Neuronal stem cell (in vitro differentiated cells): ENCODE results near the gene MYO5A.
"Not testable (repeated sequence)": the region's sequence is repeated elsewhere in the genome, so short reads cannot be mapped to it uniquely, and the experiment has no call there.

Experiments
- DNase-seq: peaks from one replicate; pipeline ENCODE4 v3.0.0-alpha.2; 2013; ENCODE audit warnings: low spot score
- H2AFZ ChIP-seq: one replicate; pipeline ENCODE4 v1.6.1; 2013; ENCODE audit warnings: mild to moderate bottlenecking, low read length, inconsistent platforms
- H2AK5ac ChIP-seq: 2 replicates; pipeline ENCODE4 v1.6.1; 2013; ENCODE audit warnings: low read depth, mild to moderate bottlenecking, inconsistent platforms, low read length, moderate library complexity, mixed read lengths
- H2BK120ac ChIP-seq: 2 replicates; pipeline ENCODE4 v1.6.1; 2013; ENCODE audit warnings: low read depth, mild to moderate bottlenecking, inconsistent platforms, low read length, moderate library complexity, mixed read lengths
- H2BK12ac ChIP-seq: one replicate; pipeline ENCODE4 v1.6.1; 2013; ENCODE audit warnings: low read length, inconsistent platforms
- H2BK15ac ChIP-seq: 2 replicates; pipeline ENCODE4 v1.6.1; 2013; ENCODE audit warnings: mild to moderate bottlenecking, low read length, inconsistent platforms, mixed read lengths
- H2BK5ac ChIP-seq: one replicate; pipeline ENCODE4 v1.6.1; 2013; ENCODE audit warnings: inconsistent platforms, mild to moderate bottlenecking, low read length, moderate library complexity
- H3K14ac ChIP-seq: one replicate; pipeline ENCODE4 v1.6.1; 2013; ENCODE audit warnings: low read length, inconsistent platforms
- H3K18ac ChIP-seq: 2 replicates; pipeline ENCODE4 v1.6.1; 2013; ENCODE audit warnings: low read length, inconsistent platforms
- H3K23ac ChIP-seq: 2 replicates; pipeline ENCODE4 v1.6.1; 2013; ENCODE audit warnings: low read depth, mild to moderate bottlenecking, mixed read lengths, low read length, inconsistent platforms; ENCODE audit not compliant: poor library complexity
- H3K27ac ChIP-seq: replicated peaks from 3 replicates; pipeline ENCODE4 v1.5.1; 2013; ENCODE audit warnings: low read length, inconsistent platforms
- H3K27me3 ChIP-seq, 3 experiments: 2 replicates each; pipeline ENCODE4 v1.6.1; 2013; ENCODE audit warnings: low read length in 3 of 3, mild to moderate bottlenecking in 2 of 3, inconsistent platforms in 1 of 3, low read depth in 1 of 3, mixed read lengths in 1 of 3, moderate library complexity in 1 of 3; ENCODE audit not compliant: control insufficient read depth in 3 of 3, insufficient read depth in 3 of 3
- H3K36me3 ChIP-seq, 2 donors: replicated peaks in 1 of 2; 2 replicates each; pipeline ENCODE4 v1.6.1; 2013; ENCODE audit warnings: low read length in 2 of 2; ENCODE audit not compliant: control insufficient read depth in 2 of 2, insufficient read depth in 2 of 2
- H3K4ac ChIP-seq: 2 replicates; pipeline ENCODE4 v1.6.1; 2013; ENCODE audit warnings: inconsistent platforms, mild to moderate bottlenecking, low read length, moderate library complexity
- H3K4me1 ChIP-seq, 2 donors: 1 replicate in 1 of 2; 2 replicates in 1 of 2; pipeline ENCODE4 v1.6.1; 2013; ENCODE audit warnings: low read length in 2 of 2, low read depth in 1 of 2; ENCODE audit not compliant: control insufficient read depth in 2 of 2, insufficient read depth in 1 of 2
- H3K4me2 ChIP-seq: one replicate; pipeline ENCODE4 v1.6.1; 2013; ENCODE audit warnings: mild to moderate bottlenecking, low read length, inconsistent platforms; ENCODE audit not compliant: insufficient read depth, poor library complexity, severe bottlenecking
- H3K4me3 ChIP-seq, 2 donors: 2 replicates each; pipeline ENCODE4 v1.5.1; 2013; ENCODE audit warnings: low read length in 2 of 2, mild to moderate bottlenecking in 2 of 2, inconsistent platforms in 1 of 2, moderate library complexity in 1 of 2
- H3K79me1 ChIP-seq: one replicate; pipeline ENCODE4 v1.6.1; 2013; ENCODE audit warnings: low read depth, mild to moderate bottlenecking, inconsistent platforms, low read length, moderate library complexity
- H3K9ac ChIP-seq: one replicate; pipeline ENCODE4 v1.6.1; 2013; ENCODE audit warnings: mild to moderate bottlenecking, low read depth, low read length, inconsistent platforms; ENCODE audit not compliant: poor library complexity
- H3K9me3 ChIP-seq, 2 donors: replicated peaks in 1 of 2; 2 replicates each; pipeline versions ENCODE3 to v1.6.1; 2013; ENCODE audit warnings: low read length in 2 of 2, mild to moderate bottlenecking in 2 of 2, inconsistent platforms in 1 of 2, low read depth in 1 of 2, mixed read lengths in 1 of 2, moderate library complexity in 1 of 2; ENCODE audit not compliant: control insufficient read depth in 2 of 2, insufficient read depth in 1 of 2
- H4K8ac ChIP-seq: one replicate; pipeline ENCODE4 v1.6.1; 2013; ENCODE audit warnings: low read depth, mild to moderate bottlenecking, inconsistent platforms, low read length, moderate library complexity
- H4K91ac ChIP-seq: one replicate; pipeline ENCODE4 v1.6.1; 2013; ENCODE audit warnings: low read length, low read depth, mild to moderate bottlenecking, inconsistent platforms; ENCODE audit not compliant: poor library complexity
- WGBS, 2 donors: extraction: QIAGEN DNeasy Blood & Tissue Kit; methylation state at CpG; one replicate each; pipeline ENCODE4 v1.1.7; 2013; ENCODE audit warnings: missing lambda C conversion rate in 2 of 2, mixed read lengths in 1 of 2; ENCODE audit not compliant: insufficient read length in 2 of 2, insufficient replicate concordance in 1 of 2; ENCODE audit errors: extremely low coverage in 2 of 2; 5-methylcytosine and 5-hydroxymethylcytosine counted together

MYO5A gene

GRCh38 chr15:52514482-52514881 is 14.2 kb downstream of the MYO5A start:
- Histone ChIP-seq H2BK15ac (no peak overlapping the region), H2BK120ac (no peak overlapping the region), H3K27me3 (no peaks in the 10 kb centered on the region), H3K14ac (no peak overlapping the region), H3K9ac (peak overlapping the region; percentile 55), H3K4me3 (no peak overlapping the region), H3K18ac (peak overlapping the region; percentile 53), H2BK5ac (no peak overlapping the region), H3K4me1 (peaks cover 0 to 2% of the 10 kb centered on the region in 2 donors), H3K4ac (no peak overlapping the region), H3K23ac (no peak overlapping the region), H3K27ac (no peak overlapping the region), H2AFZ (no peak overlapping the region), H2AK5ac (no peak overlapping the region), H4K91ac (no peak overlapping the region), H3K4me2 (no peak overlapping the region), H3K9me3 (no peaks in the 10 kb centered on the region), H3K36me3 (no peaks in the 10 kb centered on the region), H3K79me1 (peaks cover 3% of the 10 kb centered on the region), H4K8ac (no peak overlapping the region), H2BK12ac (no peak overlapping the region)
- whole genome bisulfite sequencing, 2 donors: no CpG with 5 or more reads among the region's 1 CpG
- DNase-seq: no peak

GRCh38 chr15:52512869-52513268 is 15.8 kb downstream of the MYO5A start:
- H2AFZ ChIP-seq, H3K4me3 ChIP-seq, H2BK15ac ChIP-seq, H2BK12ac ChIP-seq, H2BK120ac ChIP-seq, H3K9ac ChIP-seq, H3K18ac ChIP-seq, H2BK5ac ChIP-seq, H4K8ac ChIP-seq, H3K14ac ChIP-seq, H3K4me2 ChIP-seq, H3K9me3 ChIP-seq, DNase-seq, H3K27me3 ChIP-seq, H3K4ac ChIP-seq, H3K4me1 ChIP-seq, H3K36me3 ChIP-seq, H3K23ac ChIP-seq, H2AK5ac ChIP-seq, H3K79me1 ChIP-seq, H3K27ac ChIP-seq, H4K91ac ChIP-seq: not testable (repeated sequence)
- no CpG with 5 or more reads among the region's 8 CpGs for whole genome bisulfite sequencing, 2 donors

- Histone ChIP-seq H3K9ac (no peak overlapping the region), H3K4me3 (no peak overlapping the region), H2BK120ac (no peak overlapping the region), H4K91ac (no peak overlapping the region), H2BK5ac (no peak overlapping the region), H3K4me2 (no peak overlapping the region), H2AFZ (no peak overlapping the region), H3K23ac (no peak overlapping the region), H3K27ac (no peak overlapping the region), H3K36me3 (no peaks in the 10 kb centered on the region), H3K79me1 (peaks cover 4% of the 10 kb centered on the region), H2BK12ac (no peak overlapping the region), H2AK5ac (no peak overlapping the region), H4K8ac (no peak overlapping the region), H3K14ac (no peak overlapping the region), H3K9me3 (no peaks in the 10 kb centered on the region), H3K18ac (no peak overlapping the region), H3K4me1 (peaks cover 0 to 2% of the 10 kb centered on the region in 2 donors), H3K4ac (no peak overlapping the region), H3K27me3 (no peaks in the 10 kb centered on the region), H2BK15ac (no peak overlapping the region)
- no CpG with 5 or more reads among the region's 2 CpGs for WGBS, 2 donors
- no peak for DNase-seq
These were observed 17.6 kb downstream of the MYO5A start for GRCh38 chr15:52511084-52511483.

GRCh38 chr15:52509500-52510245 is 19.0 kb downstream of the MYO5A start:
- no peak overlapping the region for H2AK5ac ChIP-seq
- H4K8ac ChIP-seq: no peak overlapping the region
- H4K91ac ChIP-seq: no peak overlapping the region
- no peak overlapping the region for H2AFZ ChIP-seq
- H3K9me3 ChIP-seq: no peaks in the 10 kb centered on the region
- H2BK120ac ChIP-seq: no peak overlapping the region
- WGBS, 2 donors: no CpG with 5 or more reads among the region's 3 CpGs
- H3K23ac ChIP-seq: no peak overlapping the region
- H2BK5ac ChIP-seq: no peak overlapping the region
- H3K4me1 ChIP-seq: peaks cover 0 to 2% of the 10 kb centered on the region in 2 donors
- no peak overlapping the region for H3K4me2 ChIP-seq
- no peaks in the 10 kb centered on the region for H3K36me3 ChIP-seq
- H3K79me1 ChIP-seq: peaks cover 5% of the 10 kb centered on the region
- no peak overlapping the region for H3K14ac ChIP-seq
- no peak overlapping the region for H2BK12ac ChIP-seq
- no peak overlapping the region for H2BK15ac ChIP-seq
- no peaks in the 10 kb centered on the region for H3K27me3 ChIP-seq
- H3K27ac ChIP-seq: no peak overlapping the region
- H3K4ac ChIP-seq: no peak overlapping the region
- no peak overlapping the region for H3K9ac ChIP-seq
- H3K18ac ChIP-seq: no peak overlapping the region
- H3K4me3 ChIP-seq: no peak overlapping the region
- DNase-seq: no peak
